Measurements from ENCODE around the gene PHTF1.

DNA sequence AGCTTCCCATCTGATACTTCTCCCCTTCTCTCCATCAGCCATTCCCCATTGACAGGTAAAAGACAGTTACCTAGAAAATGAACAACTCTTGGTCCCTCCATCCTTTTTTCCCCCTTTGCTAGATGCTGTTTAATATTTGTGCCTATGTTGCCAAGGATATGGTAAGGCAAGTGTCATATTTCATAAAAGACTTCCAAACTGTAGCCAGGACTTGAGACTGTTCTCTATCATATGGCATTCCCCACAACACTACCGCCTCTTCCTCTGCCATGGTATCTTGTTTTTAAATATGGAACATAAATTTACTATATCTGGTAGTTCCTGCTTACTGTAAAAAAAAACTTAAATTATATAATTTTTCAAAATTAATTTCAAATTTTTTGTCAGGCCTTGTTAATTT is 97.2 kb downstream of the PHTF1 start:
- TF ChIP-seq, protein P1, sequence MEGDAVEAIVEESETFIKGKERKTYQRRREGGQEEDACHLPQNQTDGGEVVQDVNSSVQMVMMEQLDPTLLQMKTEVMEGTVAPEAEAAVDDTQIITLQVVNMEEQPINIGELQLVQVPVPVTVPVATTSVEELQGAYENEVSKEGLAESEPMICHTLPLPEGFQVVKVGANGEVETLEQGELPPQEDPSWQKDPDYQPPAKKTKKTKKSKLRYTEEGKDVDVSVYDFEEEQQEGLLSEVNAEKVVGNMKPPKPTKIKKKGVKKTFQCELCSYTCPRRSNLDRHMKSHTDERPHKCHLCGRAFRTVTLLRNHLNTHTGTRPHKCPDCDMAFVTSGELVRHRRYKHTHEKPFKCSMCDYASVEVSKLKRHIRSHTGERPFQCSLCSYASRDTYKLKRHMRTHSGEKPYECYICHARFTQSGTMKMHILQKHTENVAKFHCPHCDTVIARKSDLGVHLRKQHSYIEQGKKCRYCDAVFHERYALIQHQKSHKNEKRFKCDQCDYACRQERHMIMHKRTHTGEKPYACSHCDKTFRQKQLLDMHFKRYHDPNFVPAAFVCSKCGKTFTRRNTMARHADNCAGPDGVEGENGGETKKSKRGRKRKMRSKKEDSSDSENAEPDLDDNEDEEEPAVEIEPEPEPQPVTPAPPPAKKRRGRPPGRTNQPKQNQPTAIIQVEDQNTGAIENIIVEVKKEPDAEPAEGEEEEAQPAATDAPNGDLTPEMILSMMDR (IDR thresholded peaks at IDR 0.05), result no peak
- no peak for TF ChIP-seq ZFX (IDR thresholded peaks at IDR 0.05; ENCODE audit: borderline replicate concordance)

All from 22Rv1 (cell line).